Stimulated activated CD4-positive, alpha-beta T cell treated with anti-CD3 and anti-CD28 coated beads, Interleukin-12 subunit alpha, Interleukin-12 subunit beta, amount 100 ng/mL, for 24 hours (primary cell): ENCODE measurements around the gene EN1.

Experiments
- DNase-seq, 2 experiments: peaks; one replicate each; pipeline ENCODE4 v3.0.0-alpha.2; 2020; ENCODE audit warnings: low read depth in 2 of 2

The EN1 gene

DNA sequence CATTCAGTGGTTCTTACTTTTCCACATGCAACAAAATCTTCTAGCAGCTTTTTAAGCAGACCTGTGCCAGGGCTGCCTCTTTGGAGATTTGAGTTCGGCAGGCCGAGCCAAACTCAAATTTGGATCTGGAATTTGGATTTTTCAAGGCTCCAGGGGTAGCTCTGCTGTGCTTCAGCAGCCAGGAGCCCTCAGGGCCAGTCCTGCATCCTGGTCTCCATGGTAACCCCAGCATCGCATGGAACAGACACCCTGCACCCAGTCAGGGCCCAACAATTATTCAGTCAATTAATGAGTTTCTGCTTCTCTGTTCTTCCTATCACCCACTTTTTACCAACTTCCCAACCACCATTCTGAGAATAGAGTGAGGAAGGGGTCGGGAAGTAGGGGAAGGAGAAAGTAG is 30.0 kb downstream of the EN1 start:
- no peak for DNase-seq

GRCh38 chr2:118816669-118817068 is 30.8 kb downstream of the EN1 start:
- DNase-seq, result no peak

DNA sequence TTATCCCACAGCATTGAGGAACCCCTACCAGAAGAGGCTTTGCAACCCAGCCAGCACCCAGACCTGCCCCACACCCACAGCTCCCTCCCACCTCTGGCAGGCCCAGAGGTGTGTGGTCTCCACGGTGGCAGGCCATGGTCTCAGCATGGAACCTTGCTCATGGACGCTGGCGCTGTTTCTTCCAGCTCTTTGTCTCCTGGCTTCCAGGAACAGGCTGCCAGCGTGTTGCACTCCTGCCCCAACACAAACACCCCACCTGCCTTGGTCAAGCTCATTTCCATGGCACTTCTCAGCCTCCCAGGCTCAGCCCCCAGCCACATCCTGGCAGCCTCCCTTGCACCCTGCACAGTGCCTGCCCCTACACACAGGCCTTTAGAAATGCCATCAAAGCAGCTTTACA is 31.7 kb downstream of the EN1 start:
- DNase-seq, result no peak

- no peak for DNase-seq
These were observed 32.1 kb downstream of the EN1 start for GRCh38 chr2:118815314-118815713.

GRCh38 chr2:118814368-118814767 is 33.1 kb downstream of the EN1 start:
- DNase-seq, result no peak

- DNase-seq, result no peak
These were observed 33.7 kb downstream of the EN1 start for GRCh38 chr2:118813601-118814339.

DNA sequence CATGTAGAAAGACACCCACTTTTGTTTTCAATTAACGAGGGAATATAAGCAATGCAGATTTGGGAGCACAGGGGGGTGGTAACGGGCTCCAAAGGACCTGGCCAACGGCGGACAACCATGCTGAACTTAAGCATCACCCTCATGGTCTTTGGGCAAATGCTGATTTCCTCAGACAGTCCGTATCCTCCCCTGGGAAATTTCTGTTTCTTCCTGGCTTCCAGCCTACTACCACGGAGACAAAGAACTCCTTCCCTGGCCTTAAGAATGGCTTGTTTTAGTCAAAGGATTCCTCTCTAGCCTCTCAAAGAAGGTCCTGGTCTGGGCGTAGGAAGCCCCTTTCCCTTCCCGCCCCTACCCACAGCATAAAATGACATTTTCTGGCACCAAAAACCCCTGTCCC is 34.3 kb downstream of the EN1 start:
- no peak for DNase-seq

GRCh38 chr2:118812552-118812951 is 34.9 kb downstream of the EN1 start:
- no peak for DNase-seq

DNA sequence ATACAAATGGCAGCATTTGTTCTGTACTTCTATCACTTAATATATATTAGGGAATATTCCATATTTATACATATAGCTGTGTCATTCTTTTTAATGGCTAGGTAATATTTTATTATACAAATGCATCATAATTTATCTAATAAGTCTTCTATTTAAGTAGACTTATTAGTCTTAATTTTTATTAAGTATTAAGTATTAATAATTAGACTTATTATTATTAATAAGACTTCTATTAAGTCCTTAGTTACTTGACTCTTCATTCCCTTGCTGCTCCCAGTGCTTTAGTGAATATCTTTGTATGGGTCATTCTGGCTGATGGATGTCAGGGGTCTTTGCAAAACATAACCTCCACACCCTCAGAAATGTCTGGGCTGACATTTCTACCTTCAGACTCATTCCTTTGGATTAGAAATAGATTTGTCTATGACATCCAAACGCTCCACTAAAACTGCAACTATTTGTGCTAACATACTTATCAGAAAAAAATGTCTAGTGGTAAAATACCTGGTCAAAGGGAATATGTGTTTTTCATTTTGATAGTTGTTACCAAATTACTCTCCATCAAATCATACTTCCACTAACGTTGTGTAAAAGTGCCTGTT is 35.8 kb downstream of the EN1 start:
- DNase-seq, result no peak

- no peak for DNase-seq
These were observed 36.7 kb downstream of the EN1 start for GRCh38 chr2:118810766-118811165.

GRCh38 chr2:118808429-118808809 is 39.0 kb downstream of the EN1 start:
- DNase-seq, result no peak

DNA sequence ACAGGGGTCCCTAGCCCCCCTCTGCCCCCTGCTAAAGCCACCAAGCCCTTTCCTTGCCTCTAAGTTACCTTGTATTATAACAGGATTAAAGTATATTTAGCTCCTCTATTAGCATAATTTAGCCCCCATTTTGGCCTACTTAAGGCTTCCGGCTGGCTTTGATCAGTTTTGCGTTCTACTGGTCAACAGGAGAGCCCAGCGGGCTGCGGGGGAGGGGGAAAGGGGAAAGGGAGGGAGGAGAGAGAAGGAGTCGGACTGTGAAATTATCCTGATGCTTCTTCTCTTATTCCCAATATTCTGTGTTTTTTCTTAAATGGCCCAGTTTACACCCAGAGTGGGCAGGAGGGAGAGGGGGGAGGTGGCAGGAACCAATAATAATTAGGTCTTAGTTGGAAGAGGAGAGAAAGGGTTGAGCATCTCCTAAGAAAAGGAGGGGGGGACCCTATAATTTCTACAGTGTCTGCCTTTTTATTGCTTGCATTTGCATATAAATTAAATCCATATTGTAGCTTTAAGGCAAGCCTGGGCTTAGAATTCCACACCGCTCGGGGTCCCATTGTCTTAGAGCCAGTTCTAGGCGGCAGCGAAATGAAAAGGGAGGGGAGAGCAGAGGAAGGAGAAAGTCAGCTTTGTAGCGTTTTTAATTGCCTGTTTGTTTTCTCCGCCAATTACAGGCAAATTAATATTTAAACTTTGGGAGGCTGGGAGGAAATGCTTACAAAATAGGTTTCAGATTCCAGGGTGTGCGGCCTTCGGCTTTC is 39.6 kb downstream of the EN1 start:
- DNase-seq, result no peak

DNA sequence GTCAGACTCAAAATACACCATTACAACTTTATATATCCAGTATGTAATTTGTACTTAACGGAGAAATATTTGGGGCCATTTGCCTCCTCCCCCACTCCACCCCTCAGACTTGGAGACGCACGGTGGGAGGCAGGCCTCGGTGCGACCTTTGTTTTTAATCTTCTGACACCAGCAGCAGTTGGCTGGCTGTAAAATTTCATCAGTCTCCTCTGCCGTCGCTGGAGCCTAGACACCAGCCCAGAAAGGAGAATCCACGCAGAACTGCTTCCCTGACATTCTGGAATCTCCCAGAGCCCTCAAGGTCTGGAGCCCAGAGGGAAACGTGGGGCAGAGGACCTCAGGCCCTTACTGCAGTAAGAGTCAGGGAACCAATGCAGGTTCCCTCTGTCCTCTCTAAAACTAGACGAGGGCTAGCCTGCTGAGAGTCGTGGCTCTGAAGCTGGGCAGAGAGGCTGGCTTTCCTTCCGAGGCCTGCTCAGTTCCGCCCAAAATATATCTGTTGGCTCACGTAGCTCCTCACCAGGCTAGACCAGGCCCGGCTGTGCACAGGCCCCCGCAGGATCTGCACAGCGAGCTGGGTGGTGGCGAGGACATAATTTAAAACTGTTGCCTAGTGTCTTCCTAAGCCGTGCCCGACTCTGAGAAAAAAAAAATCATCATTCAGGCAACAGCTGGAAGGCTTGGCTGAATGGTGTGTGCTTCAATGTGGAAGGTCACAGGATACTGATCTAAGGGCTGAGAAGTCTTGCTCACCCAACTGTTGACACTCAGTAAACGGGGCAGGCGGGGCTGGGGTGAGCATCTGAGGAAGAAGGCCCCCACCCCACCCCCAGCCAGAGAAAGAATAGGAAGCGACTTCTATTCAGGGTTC is 40.4 kb downstream of the EN1 start:
- no peak for DNase-seq

DNA sequence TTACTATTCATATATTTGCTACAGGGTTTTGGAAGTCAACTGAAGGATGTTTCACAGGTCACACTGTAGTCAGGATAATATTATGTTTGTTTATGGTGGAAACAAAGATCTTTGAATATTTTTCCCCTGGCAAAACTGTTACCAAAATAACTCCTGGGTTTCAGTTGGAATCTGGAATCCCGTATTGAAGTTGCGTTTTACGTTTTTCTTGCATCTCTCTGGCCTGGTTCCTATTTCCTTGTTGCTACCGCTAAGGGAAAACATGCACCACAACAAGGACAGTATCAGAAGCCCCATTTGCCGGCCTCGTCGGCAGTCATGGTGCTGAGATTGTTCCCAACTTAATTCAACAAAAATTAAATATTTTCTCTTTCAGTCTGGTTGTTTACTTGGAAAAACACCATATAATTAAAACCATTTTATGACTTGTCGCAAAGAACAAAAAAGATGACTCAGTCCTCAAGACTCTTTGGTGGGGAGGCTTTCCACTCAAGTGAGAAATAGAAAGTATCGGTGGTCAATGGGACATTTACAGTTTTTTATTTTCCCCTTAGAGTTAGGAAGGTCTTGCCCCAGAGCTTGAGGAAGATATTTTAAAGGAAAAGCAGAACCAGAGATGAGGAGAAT is 42.3 kb downstream of the EN1 start:
- no peak for DNase-seq

DNA sequence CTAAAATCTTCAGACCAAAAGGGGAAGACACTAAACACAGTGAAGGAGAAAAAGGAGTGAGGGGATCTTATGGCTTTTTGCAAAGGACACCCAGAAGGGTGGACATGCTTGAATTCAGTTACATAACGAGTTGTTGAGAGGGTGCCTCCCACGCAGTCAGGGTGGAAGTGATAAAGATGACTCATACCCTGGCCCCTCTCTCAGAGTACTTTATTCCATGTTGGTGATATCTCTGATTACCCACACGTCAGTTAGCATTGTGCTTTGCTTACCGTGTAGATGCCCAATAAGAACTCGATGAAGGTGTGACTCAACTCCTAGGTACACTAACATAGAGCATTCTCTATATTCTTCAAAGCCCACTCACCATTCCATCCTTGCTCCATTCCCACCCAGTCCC is 44.4 kb downstream of the EN1 start:
- DNase-seq, result no peak

GRCh38 chr2:118801151-118801550 is 46.3 kb downstream of the EN1 start:
- DNase-seq, result no peak

DNA sequence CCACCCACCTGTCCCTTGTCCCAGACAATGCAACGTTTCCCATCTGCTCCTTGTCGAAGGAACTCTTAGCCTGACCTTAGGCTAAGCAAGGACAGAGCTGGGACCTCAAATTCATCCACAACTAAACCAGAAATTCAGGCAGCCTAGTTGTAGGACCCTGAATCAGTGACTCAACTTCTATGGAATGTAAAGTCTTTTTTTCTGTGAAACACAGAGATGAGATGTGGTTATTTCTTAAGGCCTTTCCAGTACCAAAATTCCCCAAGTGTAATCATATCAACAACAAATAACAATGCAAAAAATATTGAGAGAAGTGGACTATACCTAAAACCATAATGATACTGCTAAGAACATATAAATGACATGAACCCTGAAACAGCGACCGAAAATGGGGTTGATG is 46.7 kb downstream of the EN1 start:
- DNase-seq, result no peak

GRCh38 chr2:118794546-118794945 is 52.9 kb downstream of the EN1 start:
- no peak for DNase-seq
